ENCODE measurements around the gene KERA. TPM values are rescaled to one million over a fixed set of nuclear protein-coding genes. Genes with fewer than 3 reads are reported as not detected.

KERA gene
- not detected in 2 replicates for total RNA-seq

GRCh38 chr12:91057368-91058165 is at the start of gene KERA:
Gene KERA, minus strand, starts transcription at chr12:91058024. Its CDS starts 1,743 bp downstream, at chr12:91056281.

DNA sequence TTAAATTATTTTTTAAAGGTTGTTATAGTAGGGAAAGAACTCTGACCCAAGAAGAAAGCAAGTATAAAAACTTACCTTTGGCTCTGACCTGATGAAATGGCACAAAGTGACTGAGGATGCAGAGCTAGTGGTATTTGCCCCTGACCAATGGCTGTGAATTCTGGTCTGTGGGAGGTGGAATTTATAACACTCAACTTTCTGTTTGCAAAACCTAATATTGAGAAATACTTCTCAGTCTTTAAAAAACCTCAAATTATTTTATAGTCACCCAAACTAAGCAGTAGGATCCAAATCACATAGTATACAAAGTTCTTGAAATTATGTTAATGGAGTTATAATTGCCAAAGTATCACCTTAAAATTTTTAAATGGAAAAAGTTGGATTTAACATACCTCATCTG is 53.0 kb downstream of the KERA start, which contains the start of gene EPYC:
EPYC (minus strand) TSS at position 101 of the 400 bp plus-strand sequence. CDS start 2,407 bp downstream, outside the sequence.

Other genes with a start within 250 kb of the KERA start
- not detected in 2 replicates for gene CCER1, start 102.8 kb downstream of the KERA start, total RNA-seq
- not detected in 2 replicates for gene EPYC, start 53.1 kb downstream of the KERA start, total RNA-seq
- 2.3 and 7.1 TPM in 2 replicates for gene LUM, start 53.5 kb upstream of the KERA start, total RNA-seq
- gene DCN, start 124.8 kb upstream of the KERA start, total RNA-seq, result 8.8 and 47.1 TPM in 2 replicates

Data from epithelial cell of umbilical artery (primary cell).